Stimulated activated naive B cell treated with anti-CD40 and anti-IgM and Interleukin-4, amounts not matched to agents 10 μg/mL and 1 μg/mL and 100 μg/mL, for 72 hours (primary cell): ENCODE measurements around the gene SACM1L.
"Not testable (repeated sequence)": the region's sequence is repeated elsewhere in the genome, so short reads cannot be mapped to it uniquely, and the experiment has no call there.

Source experiments
- ATAC-seq, 2 donors: fragments of 150-1000 bp; cut with Tn5 transposase; replicated peaks; 2 replicates each; pipeline ENCODE4 v1.10.0; 2021; ENCODE audit warnings: moderate library complexity in 1 of 2
- DNase-seq: peaks from one replicate; pipeline ENCODE4 v3.0.0; 2021
- H3K27ac Mint-ChIP-seq: one replicate; pipeline ENCODE4 v1.8.0; 2022; ENCODE audit warnings: mild to moderate bottlenecking, mixed read lengths
- H3K27me3 Mint-ChIP-seq, 2 donors: one replicate each; pipeline ENCODE4 v1.8.0; 2022; ENCODE audit warnings: mixed read lengths in 2 of 2
- H3K36me3 Mint-ChIP-seq, 2 donors: one replicate each; pipeline ENCODE4 v1.8.0; 2022; ENCODE audit warnings: mixed read lengths in 2 of 2, mild to moderate bottlenecking in 1 of 2
- H3K4me1 Mint-ChIP-seq, 2 donors: one replicate each; pipeline ENCODE4 v1.8.0; 2022; ENCODE audit warnings: mixed read lengths in 2 of 2, mild to moderate bottlenecking in 1 of 2
- H3K4me3 Mint-ChIP-seq, 2 donors: one replicate each; pipeline ENCODE4 v1.8.0; 2022; ENCODE audit warnings: mild to moderate bottlenecking in 2 of 2, mixed read lengths in 2 of 2, moderate library complexity in 1 of 2
- H3K9me3 Mint-ChIP-seq, 2 donors: one replicate each; pipeline ENCODE4 v1.8.0; 2022; ENCODE audit warnings: mixed read lengths in 2 of 2, mild to moderate bottlenecking in 1 of 2

Gene SACM1L

DNA sequence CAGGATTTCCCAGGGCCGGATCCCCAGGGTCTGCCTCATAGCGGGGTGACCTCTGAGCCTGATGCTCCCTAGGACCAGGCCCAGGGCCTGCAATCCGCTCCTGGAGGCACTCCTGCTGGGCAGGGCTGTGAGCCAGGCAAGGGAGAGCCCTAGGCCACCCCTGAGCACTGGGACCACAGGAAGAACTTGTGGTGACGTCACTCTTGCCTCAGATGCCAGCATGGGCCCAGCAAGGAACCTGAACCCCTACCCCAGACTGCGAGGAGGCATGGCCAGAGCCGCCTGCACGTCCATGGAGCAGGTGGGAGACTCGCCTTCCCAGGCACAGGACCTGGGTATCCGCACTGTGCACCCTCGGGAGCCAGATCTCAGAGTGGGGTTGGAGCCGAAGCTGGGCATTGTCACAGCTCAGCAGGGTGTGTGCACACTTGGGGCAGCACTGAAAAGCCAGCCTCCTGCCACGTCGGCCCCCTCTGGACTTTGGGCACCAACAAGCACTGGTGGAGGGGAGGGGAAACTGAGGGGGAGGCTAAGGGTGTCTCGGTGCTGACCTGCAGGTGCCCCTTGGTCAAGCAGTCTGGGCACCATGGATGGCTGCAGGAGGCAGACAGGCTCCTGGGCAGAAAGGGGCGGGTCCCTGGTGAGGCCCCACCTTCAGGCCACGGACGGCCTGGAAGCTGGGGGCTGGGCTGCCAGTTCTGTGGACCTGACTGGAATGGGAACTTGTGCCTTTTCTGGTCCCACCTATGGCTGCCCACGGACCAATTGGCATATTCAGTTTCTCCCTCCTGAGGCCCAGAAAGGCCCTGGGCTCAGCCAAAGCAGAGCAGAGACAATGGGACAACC lies 57.8 kb downstream of the SACM1L start:
- DNase-seq (no peak), ATAC-seq (no peak)
- Mint-ChIP-seq H3K9me3 (peaks cover 3 to 4% of the 10 kb centered on the region in 2 donors), H3K27me3 (no peaks in the 10 kb centered on the region), H3K27ac (peak overlapping the region; percentile 56), H3K4me1 (peaks cover 8 to 13% of the 10 kb centered on the region in 2 donors), H3K36me3 (peaks cover 34 to 44% of the 10 kb centered on the region in 2 donors), H3K4me3 (no peak overlapping the region)

DNA sequence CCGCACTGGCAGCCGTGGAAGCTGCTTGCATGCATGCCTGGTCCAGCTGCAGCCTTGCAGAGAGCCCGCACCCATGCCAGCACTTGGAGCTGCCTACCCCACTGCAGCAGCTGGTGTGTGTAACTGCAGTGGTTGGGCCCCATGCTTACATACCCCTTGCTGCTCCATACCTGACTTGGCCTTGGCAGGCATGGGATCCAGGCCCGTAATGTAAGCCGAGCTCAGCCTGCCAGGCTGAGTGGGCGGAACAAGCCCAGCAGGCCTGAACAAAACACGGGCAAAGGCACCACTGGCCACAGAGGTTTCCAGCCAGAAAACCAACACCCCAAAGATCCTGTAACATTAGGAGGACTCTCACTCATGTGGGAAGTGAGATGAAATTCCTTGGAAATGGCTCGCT lies 58.9 kb downstream of the SACM1L start:
- no peak for ATAC-seq
- DNase-seq: no peak
- Mint-ChIP-seq H3K27me3 (no peaks in the 10 kb centered on the region), H3K4me1 (peaks cover 6 to 9% of the 10 kb centered on the region in 2 donors), H3K27ac (no peak overlapping the region), H3K9me3 (peaks cover 3 to 4% of the 10 kb centered on the region in 2 donors), H3K4me3 (no peak overlapping the region), H3K36me3 (peaks cover 28 to 45% of the 10 kb centered on the region in 2 donors)

DNA sequence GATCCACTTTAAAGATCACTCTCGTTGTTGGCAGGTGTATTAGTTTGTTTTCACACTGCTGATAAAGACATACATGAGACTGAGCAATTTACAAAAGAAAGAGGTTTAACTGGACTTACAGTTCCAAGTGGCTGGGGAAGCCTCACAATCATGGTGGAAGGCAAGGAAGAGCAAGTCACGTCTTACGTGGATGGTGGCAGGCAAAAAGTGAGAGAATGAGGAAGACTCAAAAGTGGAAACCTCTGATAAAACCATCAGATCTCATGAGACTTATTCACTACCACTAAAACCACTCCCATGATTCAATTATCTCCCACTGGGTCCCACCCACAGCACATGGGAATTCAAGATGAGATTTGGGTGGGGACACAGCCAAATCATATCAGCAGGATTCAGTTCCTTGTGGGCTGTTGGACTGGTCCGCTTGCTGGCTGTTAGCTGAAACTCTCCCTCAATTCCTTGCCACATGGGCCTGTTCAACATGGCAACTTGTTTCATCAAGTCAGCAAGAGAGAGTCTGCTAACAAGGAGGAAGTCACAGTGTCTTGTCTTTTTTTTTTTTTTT lies 59.9 kb downstream of the SACM1L start:
- Mint-ChIP-seq H3K36me3 (peaks cover 31 to 52% of the 10 kb centered on the region in 2 donors), H3K27ac (peak overlapping the region; percentile 53)

DNA sequence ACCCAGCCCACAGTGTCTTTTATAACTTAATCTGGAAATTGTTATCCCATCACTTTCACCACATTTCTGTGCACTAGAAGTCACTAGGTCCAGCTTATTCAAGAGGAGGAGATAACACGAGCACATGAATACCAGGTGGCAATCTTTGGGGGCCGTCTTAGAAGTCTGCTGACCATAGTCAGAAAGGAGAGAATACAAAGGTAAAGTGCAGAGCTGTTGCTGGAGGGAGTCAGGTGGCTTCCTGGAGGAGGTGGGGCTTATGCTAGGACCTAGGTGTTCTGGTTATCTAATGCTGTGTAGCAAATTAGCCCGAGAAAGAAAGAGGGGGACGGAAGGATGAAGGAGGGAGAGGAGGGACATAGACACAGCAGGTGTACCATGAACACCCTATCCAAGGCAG lies 60.7 kb downstream of the SACM1L start:
- no peak for ATAC-seq
- peak overlapping the region; percentile 67 for H3K27ac Mint-ChIP-seq

More for the DNA sequence above, 59.9 kb downstream of the SACM1L start:
- H3K27me3 Mint-ChIP-seq, H3K4me3 Mint-ChIP-seq, ATAC-seq, H3K4me1 Mint-ChIP-seq, DNase-seq, H3K9me3 Mint-ChIP-seq: not testable (repeated sequence)

DNA sequence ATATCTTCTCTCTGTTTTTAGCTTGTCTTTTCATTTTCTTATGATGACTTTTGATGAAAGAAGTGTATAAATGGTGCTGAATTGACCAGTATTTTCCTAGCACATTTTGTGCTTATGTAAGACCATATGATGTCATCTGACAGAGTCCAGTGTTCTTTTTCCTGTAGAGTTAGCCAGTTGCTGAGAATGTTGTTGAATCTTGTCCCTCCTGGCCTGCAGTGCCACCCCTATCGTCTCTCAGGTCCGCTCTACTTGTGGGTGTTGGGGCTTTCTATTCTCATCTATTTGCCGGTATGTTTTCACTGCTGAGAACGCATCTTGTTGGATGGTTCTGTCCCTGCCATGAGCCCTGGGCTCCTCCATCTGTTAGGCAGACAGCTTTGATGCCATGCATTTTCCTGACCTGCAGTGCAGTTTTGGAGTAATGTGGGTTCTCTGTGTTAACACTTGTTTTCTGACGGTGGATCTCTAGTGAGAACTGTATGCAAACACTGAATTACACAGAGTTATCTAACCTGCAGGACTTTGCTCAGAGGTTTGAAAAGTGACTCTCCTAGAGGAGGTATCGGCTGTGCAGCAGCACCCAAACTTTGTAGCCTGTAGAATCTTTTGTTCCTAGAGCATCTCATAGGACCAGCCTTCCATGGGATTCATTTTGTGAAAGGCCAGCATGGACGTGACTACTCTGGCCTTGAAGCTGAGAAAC lies 62.5 kb downstream of the SACM1L start:
- ATAC-seq (no peak), DNase-seq (no peak)
- Mint-ChIP-seq H3K27ac (no peak overlapping the region), H3K4me3 (no peak overlapping the region), H3K27me3 (no peaks in the 10 kb centered on the region), H3K4me1 (peaks cover 6% of the 10 kb centered on the region in 2 donors), H3K36me3 (peaks cover 25 to 43% of the 10 kb centered on the region in 2 donors), H3K9me3 (peaks cover 3 to 4% of the 10 kb centered on the region in 2 donors)

More for the DNA sequence above, 60.7 kb downstream of the SACM1L start:
- Mint-ChIP-seq H3K4me1 (peaks cover 6 to 9% of the 10 kb centered on the region in 2 donors), H3K4me3 (no peak overlapping the region), H3K9me3 (peaks cover 3 to 4% of the 10 kb centered on the region in 2 donors), H3K36me3 (peaks cover 34 to 56% of the 10 kb centered on the region in 2 donors), H3K27me3 (no peaks in the 10 kb centered on the region)
- no peak for DNase-seq

DNA sequence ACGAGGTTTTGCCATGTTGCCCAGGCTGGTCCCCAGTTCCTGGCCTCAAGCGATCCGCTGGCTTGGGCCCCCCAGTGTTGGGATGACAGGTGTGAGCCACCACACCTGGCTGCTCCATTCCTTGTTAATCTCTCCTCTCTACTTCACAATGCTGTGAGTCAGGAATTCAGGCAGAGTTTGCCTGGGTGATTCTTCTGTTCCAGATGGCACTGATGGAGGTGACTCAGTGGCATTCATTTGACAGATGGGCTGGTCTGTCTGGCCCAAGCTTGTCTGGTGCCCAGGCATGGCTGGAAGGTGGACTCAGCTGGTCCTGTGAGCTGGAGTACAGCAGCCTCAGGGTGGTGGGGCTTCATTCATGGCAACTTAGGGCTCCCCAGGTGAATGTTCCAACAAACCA lies 63.9 kb downstream of the SACM1L start:
- peaks cover under 1 to 6% of the 10 kb centered on the region in 2 donors for H3K4me1 Mint-ChIP-seq
- H3K9me3 Mint-ChIP-seq: peaks cover 3 to 4% of the 10 kb centered on the region in 2 donors
- peaks cover 14 to 35% of the 10 kb centered on the region in 2 donors for H3K36me3 Mint-ChIP-seq
- H3K4me3 Mint-ChIP-seq: no peak overlapping the region
- no peaks in the 10 kb centered on the region for H3K27me3 Mint-ChIP-seq
- DNase-seq (no peak), ATAC-seq (no peak)
- H3K27ac Mint-ChIP-seq: no peak overlapping the region

DNA sequence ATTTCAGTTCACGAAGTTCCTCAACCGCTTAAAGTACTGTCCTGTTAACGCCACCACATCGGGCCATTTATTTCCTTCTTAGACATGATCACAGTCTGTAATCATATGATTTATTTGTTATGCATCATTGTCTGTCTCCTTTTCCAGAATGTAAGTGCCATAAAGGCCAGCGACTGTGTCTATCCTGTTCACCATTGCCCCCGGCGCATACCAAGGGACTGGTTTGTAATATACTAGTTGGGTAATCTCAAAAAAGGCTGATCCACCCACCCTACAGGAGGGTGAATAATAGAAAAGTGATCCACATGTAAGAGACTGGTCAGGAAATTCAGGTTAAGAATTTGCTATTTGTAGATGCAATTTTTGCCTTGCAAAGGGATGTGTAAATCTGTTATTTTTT lies 65.3 kb downstream of the SACM1L start:
- peaks cover 6 to 22% of the 10 kb centered on the region in 2 donors for H3K36me3 Mint-ChIP-seq
- H3K4me1 Mint-ChIP-seq: no peaks in the 10 kb centered on the region
- H3K27me3 Mint-ChIP-seq: no peaks in the 10 kb centered on the region
- no peaks in the 10 kb centered on the region for H3K9me3 Mint-ChIP-seq
- ATAC-seq (no peak), DNase-seq (no peak)
- H3K27ac Mint-ChIP-seq: no peak overlapping the region
- H3K4me3 Mint-ChIP-seq: no peak overlapping the region

DNA sequence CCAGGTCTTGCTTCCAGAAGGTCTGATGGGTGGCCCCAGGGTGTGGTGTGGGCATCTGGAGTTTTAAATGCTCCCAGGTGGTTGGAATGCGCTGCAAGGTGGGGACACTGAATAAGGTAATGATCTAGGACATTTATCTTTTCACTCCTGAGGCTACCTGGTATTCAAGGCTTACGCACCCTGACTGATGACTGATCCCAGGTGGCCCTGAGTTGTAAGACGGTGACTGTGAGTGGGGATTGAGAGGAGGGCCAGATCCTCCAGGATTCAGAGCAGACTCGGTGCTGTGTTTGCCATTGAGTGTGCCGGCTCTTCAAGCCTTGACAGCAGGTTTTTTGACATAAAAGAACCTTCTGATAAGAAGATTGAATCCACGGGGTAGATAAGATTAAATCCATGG lies 66.9 kb downstream of the SACM1L start:
- no peak overlapping the region for H3K27ac Mint-ChIP-seq
- H3K36me3 Mint-ChIP-seq: peaks cover 6 to 22% of the 10 kb centered on the region in 2 donors
- no peak overlapping the region for H3K4me3 Mint-ChIP-seq
- no peaks in the 10 kb centered on the region for H3K9me3 Mint-ChIP-seq
- peaks cover 4 to 7% of the 10 kb centered on the region in 2 donors for H3K27me3 Mint-ChIP-seq
- ATAC-seq (no peak), DNase-seq (no peak)
- peaks cover 0 to under 1% of the 10 kb centered on the region in 2 donors for H3K4me1 Mint-ChIP-seq

DNA sequence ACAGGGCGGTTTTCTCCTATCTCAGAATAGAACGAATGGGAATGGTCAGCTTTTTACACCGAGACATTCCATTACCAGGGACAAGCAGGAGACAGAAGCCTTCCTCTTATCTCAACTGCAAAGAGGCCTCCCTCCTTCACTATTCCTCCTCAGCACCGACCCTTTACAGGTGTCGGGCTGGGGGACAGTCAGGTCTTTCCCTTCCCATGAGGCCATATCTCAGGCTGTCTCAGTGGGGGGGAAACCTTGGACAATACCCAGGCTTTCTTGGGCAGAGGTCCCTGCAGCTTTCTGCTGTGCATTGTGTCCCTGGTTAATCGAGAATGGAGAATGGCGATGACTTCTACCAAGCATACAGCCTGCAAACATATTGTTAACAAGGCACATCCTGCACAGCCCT lies 67.9 kb downstream of the SACM1L start:
- peaks cover 6 to 22% of the 10 kb centered on the region in 2 donors for H3K36me3 Mint-ChIP-seq
- not testable (repeated sequence) for H3K27ac Mint-ChIP-seq, H3K4me1 Mint-ChIP-seq, DNase-seq, H3K9me3 Mint-ChIP-seq, ATAC-seq, H3K27me3 Mint-ChIP-seq, H3K4me3 Mint-ChIP-seq

DNA sequence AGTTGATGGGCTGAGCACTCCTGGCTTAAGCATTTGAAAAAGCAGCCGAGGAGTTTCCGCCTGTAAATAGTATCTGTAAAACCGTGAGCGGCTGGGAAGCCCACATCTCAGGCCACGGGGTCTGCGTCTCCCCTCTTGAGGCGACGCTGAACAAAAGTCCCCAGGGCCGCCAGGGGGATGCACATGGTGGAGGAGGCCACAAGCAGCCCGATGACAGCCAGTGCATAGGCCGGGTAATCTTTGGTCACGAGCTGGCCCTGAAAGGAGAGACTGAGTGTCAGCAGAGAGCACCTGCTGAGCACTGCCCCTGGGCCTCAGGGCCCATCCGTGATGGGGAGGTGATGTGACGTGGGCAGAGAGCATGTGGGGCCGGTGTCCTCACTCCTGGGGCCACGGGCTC lies 69.7 kb downstream of the SACM1L start:
- Mint-ChIP-seq H3K4me1 (peaks cover 3 to 6% of the 10 kb centered on the region in 2 donors), H3K27ac (no peak overlapping the region), H3K36me3 (peaks cover 5 to 6% of the 10 kb centered on the region in 2 donors), H3K4me3 (no peak overlapping the region), H3K27me3 (peaks cover 6 to 7% of the 10 kb centered on the region in 2 donors), H3K9me3 (no peaks in the 10 kb centered on the region)
- DNase-seq (no peak), ATAC-seq (no peak)

DNA sequence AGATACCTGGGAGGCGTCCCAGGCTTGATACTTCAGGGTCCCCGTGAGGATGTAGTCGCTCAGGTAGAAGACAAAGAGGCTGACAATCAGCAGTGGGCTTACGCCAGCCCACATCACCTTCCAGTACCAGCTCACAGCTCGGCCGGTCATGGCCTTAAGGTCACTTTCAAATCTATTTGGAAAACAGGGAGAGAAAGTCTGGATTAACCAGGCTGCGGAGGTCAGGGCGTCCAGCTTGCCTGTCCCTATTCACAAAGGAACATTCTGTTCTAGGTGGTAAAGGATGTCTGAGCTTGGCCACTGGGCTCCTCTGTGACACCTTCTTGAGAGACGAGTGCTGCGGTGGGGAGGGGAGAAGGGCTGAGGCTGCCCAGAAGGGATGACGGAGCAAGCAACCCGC lies 70.7 kb downstream of the SACM1L start:
- Mint-ChIP-seq H3K36me3 (no peaks in the 10 kb centered on the region), H3K4me3 (no peak overlapping the region), H3K27ac (no peak overlapping the region), H3K27me3 (peaks cover 7 to 11% of the 10 kb centered on the region in 2 donors), H3K4me1 (peaks cover 3 to 6% of the 10 kb centered on the region in 2 donors), H3K9me3 (no peaks in the 10 kb centered on the region)
- DNase-seq (no peak), ATAC-seq (no peak)

DNA sequence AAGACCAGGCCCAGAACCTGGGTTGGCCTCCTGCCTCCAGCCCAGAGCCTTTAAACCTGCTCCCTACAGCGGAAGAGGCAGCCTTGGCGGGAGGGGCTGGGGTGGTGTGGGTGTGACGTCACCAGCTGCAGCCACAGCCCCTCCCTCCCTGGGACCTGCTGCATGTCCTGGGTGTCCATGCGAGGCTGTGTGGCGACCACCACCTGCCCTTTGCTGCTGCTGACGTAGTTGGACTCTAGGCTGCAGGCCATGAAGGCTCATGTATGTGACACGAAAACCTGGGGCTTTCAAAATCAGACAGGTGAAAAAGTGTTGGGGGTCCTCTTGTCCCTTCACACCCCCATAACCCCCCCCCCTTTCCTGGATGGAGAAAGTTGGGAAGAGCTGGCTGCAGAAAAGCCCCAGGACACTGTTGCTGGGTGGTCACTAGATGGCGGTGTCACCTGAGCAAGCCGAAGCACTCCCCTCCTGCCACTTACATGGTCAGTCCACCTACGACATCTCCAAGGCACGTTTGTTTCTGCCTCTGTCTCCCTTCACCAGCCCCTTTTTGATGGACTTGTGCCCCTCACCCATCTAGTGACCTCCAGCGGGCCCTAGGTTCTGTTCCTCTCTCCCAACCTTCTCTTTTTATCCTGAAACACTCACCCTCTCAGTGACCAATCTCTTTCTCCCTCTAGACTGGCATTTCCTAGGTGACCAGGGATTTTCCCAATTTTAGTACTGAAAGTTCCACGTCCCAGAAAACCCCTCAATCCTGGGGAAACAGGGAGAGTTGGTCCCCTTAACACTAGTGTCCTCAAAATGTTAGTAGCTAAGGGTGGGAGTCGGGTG lies 71.9 kb downstream of the SACM1L start:
- no peak overlapping the region for H3K27ac Mint-ChIP-seq
- H3K4me1 Mint-ChIP-seq: peaks cover 3 to 6% of the 10 kb centered on the region in 2 donors
- H3K4me3 Mint-ChIP-seq: no peak overlapping the region
- peaks cover 7 to 11% of the 10 kb centered on the region in 2 donors for H3K27me3 Mint-ChIP-seq
- DNase-seq: peak; percentile 24
- ATAC-seq: peak; percentile 80 to 82
- H3K36me3 Mint-ChIP-seq: no peaks in the 10 kb centered on the region
- no peaks in the 10 kb centered on the region for H3K9me3 Mint-ChIP-seq

DNA sequence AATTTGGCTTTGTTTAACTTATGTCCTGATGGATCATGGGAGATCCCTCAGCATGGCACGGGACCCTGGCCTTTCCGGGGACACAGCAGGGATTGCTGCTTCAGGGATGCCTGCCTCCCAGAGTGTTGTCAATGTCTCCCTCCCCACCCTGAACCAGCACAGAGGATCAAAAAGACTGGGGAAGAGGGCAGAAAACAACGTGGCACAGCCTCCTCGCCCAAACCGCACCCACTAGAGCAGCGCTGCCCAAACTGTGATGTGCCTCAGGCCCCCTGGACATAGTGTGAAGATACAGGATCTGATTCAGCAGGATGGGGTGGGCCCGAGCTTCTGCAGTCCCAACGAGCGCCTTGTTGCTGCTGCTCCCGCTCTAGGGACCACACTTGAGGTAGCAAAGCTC lies 72.6 kb downstream of the SACM1L start:
- peaks cover 0 to 3% of the 10 kb centered on the region in 2 donors for H3K36me3 Mint-ChIP-seq
- ATAC-seq: no peak
- peaks cover 7 to 11% of the 10 kb centered on the region in 2 donors for H3K27me3 Mint-ChIP-seq
- no peak overlapping the region for H3K27ac Mint-ChIP-seq
- peaks cover 3 to 6% of the 10 kb centered on the region in 2 donors for H3K4me1 Mint-ChIP-seq
- no peak for DNase-seq
- H3K9me3 Mint-ChIP-seq: no peaks in the 10 kb centered on the region
- no peak overlapping the region for H3K4me3 Mint-ChIP-seq
